Nephron (organoid): ENCODE measurements around the gene CAPN1.

ENCODE experiments used
- H3K27ac Mint-ChIP-seq, 3 experiments: 2 replicates each; pipeline ENCODE4 v1.8.0; 2020; ENCODE audit warnings: mixed read lengths in 3 of 3, mild to moderate bottlenecking in 2 of 3, moderate library complexity in 1 of 3
- H3K27me3 Mint-ChIP-seq: 2 replicates; pipeline ENCODE4 v1.8.0; 2021; ENCODE audit warnings: low read depth, mild to moderate bottlenecking, moderate library complexity, mixed read lengths
- H3K36me3 Mint-ChIP-seq: 2 replicates; pipeline ENCODE4 v1.8.0; 2020; ENCODE audit warnings: low read depth, mixed read lengths
- H3K4me1 Mint-ChIP-seq: 2 replicates; pipeline ENCODE4 v1.8.0; 2020; ENCODE audit warnings: mixed read lengths
- H3K4me3 Mint-ChIP-seq, 3 experiments: 2 replicates each; pipeline ENCODE4 v1.8.0; 2020; ENCODE audit warnings: mild to moderate bottlenecking in 3 of 3, mixed read lengths in 3 of 3, moderate library complexity in 2 of 3
- H3K9me3 Mint-ChIP-seq: 2 replicates; pipeline ENCODE4 v1.8.0; 2020; ENCODE audit warnings: mixed read lengths
- TF ChIP-seq, protein P1 (sequence below), 3 experiments: fragments of 200-600 bp; sonication (generic); IDR thresholded peaks; one replicate each; pipeline ENCODE4 v1.5.0; 2021; ENCODE audit warnings: antibody characterized with exemption in 3 of 3; ENCODE audit not compliant: unreplicated experiment in 3 of 3

The CAPN1 gene

DNA sequence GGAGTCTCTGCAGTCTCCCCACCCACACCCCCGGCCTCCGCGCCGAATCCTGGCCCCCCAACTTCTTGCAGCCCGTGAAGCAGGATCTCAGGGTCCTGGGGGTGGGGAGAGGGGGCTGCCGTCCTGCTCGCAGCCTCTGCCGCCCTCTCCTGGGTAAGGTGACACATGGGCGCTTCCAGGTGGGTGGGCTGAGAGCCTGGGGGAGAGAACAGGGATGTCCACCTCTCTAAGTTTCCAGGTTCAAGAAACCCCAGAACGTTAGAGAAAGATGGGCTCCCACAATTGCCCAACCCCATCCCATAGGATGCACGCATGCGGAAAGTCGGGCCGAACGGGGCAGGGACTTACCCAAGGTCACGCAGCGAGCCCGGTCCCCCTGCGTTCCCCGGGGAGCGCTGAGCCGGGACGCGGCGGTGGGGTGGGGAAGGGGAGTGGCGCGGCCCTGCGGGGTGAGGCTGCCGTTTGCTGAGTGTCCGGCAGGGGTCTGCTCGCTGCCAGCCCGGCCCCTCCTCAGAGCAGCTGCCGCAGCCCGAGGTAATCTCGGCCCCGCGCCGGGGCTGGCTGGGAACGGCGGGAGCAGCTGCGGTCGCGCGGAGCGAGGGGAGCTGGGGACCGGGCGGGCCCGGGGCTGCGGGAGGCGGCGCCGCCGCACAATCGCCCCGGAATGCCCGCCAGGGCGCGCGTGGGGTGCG, 705 bp upstream of the CAPN1 start:
- no peaks in the 10 kb centered on the region for H3K9me3 Mint-ChIP-seq
- peak overlapping the region; percentile 84 to 92 (median 91) for H3K4me3 Mint-ChIP-seq
- H3K27me3 Mint-ChIP-seq = peaks cover 12% of the 10 kb centered on the region
- peaks cover 11% of the 10 kb centered on the region for H3K4me1 Mint-ChIP-seq
- H3K36me3 Mint-ChIP-seq = peaks cover 8% of the 10 kb centered on the region
- TF ChIP-seq, protein P1, sequence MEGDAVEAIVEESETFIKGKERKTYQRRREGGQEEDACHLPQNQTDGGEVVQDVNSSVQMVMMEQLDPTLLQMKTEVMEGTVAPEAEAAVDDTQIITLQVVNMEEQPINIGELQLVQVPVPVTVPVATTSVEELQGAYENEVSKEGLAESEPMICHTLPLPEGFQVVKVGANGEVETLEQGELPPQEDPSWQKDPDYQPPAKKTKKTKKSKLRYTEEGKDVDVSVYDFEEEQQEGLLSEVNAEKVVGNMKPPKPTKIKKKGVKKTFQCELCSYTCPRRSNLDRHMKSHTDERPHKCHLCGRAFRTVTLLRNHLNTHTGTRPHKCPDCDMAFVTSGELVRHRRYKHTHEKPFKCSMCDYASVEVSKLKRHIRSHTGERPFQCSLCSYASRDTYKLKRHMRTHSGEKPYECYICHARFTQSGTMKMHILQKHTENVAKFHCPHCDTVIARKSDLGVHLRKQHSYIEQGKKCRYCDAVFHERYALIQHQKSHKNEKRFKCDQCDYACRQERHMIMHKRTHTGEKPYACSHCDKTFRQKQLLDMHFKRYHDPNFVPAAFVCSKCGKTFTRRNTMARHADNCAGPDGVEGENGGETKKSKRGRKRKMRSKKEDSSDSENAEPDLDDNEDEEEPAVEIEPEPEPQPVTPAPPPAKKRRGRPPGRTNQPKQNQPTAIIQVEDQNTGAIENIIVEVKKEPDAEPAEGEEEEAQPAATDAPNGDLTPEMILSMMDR (IDR thresholded peaks at IDR 0.05; ENCODE audit: unreplicated experiment in 3 of 3) = peak; percentile 62 to 77 (median 64)
- H3K27ac Mint-ChIP-seq = peak overlapping the region; percentile 54 to 79 (median 78)

DNA sequence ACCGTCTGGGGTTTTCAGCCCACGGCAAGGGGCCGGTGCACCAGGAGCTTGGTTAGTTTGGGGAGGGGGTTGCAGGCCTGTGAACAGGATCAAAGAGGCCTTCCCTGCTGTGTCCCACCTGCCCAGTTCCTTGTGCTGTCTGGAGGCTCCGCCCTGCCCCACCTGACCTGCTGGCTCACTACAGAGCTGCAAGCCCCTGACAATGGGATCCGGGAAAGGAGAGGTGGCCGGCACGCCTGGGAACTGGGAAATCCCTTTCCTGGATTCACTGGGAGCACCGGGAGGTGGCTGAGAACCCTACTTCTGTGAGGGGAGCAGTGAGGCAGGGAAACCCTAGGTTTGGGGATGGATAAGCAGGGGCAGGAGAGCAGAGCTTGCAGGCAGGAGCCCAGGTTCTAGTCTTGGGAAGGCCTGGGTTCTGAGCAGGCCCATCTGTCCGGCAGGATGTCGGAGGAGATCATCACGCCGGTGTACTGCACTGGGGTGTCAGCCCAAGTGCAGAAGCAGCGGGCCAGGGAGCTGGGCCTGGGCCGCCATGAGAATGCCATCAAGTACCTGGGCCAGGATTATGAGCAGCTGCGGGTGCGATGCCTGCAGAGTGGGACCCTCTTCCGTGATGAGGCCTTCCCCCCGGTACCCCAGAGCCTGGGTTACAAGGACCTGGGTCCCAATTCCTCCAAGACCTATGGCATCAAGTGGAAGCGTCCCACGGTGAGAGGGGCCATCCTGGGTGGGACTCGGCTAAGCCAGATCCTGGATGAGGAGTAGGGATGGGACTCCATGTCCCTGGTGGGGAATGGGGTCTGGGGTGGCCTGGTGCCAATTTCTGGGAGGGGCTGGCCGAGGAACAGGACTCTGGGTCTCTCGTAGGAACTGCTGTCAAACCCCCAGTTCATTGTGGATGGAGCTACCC, 786 bp downstream of the CAPN1 start:
- Mint-ChIP-seq H3K27me3 (peaks cover 12% of the 10 kb centered on the region), H3K27ac (peak overlapping the region; percentile 70 to 96 (median 95)), H3K4me3 (peak overlapping the region; percentile 90 to 94 (median 91)), H3K9me3 (no peaks in the 10 kb centered on the region), H3K36me3 (peaks cover 19% of the 10 kb centered on the region), H3K4me1 (peaks cover 11% of the 10 kb centered on the region)
- TF ChIP-seq, protein P1 (IDR thresholded peaks at IDR 0.05; ENCODE audit: unreplicated experiment in 3 of 3) = no peak

DNA sequence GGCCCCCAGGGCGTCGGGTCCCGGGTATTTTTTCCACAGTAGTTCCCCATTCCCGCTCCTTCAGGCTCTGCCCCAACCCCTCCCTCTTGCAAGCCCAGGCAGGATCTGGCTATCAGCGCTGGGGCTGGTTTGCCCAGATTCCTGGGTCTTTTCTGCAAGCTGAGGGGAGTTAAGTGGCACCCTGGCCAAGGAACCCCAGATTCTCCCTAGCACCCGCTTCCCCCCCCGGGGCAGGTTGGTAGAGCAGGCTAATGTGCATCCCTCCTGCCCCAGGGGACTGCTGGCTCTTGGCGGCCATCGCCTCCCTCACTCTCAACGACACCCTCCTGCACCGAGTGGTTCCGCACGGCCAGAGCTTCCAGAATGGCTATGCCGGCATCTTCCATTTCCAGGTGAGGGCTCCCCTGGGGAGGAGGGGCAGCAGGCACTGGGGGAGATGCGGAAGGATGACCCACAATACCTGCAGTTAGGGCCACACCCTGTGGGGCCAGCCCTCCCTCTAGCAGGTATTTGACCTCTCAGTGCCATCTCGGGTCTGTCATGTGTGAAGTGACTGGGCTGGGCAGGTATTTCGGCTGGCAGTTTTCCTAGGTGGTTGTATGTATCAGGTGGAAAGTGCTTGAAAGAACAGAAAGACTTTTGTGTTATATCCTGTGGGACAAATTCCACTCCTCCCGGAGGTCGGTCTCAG, 1.6 kb downstream of the CAPN1 start:
- Mint-ChIP-seq H3K9me3 (no peaks in the 10 kb centered on the region), H3K4me1 (peaks cover 11% of the 10 kb centered on the region), H3K4me3 (peak overlapping the region; percentile 90 to 94 (median 91)), H3K27ac (peak overlapping the region; percentile 59 to 73 (median 67)), H3K27me3 (peaks cover 12% of the 10 kb centered on the region), H3K36me3 (peaks cover 19% of the 10 kb centered on the region)
- TF ChIP-seq, protein P1 (IDR thresholded peaks at IDR 0.05; ENCODE audit: unreplicated experiment in 3 of 3) = no peak

DNA sequence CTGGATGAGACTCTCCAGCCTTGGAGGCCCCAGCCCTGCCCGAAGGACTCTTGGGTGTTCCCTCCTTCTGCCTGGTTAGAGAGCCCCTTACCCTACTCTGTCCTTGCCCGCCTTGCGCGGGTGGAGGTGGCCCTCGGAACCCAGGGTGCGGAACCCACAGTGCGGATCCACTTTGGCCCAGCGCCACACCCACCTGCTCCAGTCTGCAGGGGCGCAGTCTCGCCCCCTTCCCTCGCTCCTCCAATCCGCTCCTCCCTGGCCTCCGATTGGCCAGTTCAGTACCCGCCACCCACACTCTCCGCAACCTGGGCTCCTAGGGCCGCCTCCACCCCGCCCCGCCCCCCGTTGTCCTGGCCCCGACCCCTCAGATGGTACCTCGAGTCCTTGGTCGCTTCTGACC, 2.4 kb downstream of the CAPN1 start:
- H3K4me3 Mint-ChIP-seq = peak overlapping the region; percentile 90 to 94 (median 91)
- H3K36me3 Mint-ChIP-seq = peaks cover 25% of the 10 kb centered on the region
- H3K27me3 Mint-ChIP-seq = peaks cover 4% of the 10 kb centered on the region
- TF ChIP-seq, protein P1 (IDR thresholded peaks at IDR 0.05; ENCODE audit: unreplicated experiment in 3 of 3) = no peak
- H3K9me3 Mint-ChIP-seq = no peaks in the 10 kb centered on the region
- peak overlapping the region in 1 of 3 experiments; percentile 67 for H3K27ac Mint-ChIP-seq
- peaks cover 11% of the 10 kb centered on the region for H3K4me1 Mint-ChIP-seq

DNA sequence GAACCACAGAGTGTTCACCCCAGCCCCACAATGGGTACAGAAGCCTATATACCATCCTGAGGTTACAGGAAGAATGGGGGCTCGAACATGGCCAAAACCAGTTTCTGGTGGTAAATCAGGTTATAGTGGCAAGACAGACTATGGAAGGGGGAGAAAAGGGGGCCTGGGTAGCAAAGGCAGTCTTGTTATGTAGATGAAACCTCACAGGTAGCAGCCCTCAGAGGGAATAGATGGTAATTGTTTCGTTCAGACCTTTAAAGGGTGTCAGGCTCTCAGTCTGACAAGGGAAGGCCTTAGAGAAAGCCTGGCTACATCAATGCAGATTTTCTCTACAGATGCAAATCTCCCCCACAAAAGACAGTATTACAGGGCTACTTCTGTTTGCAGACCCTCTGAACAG, 3.4 kb downstream of the CAPN1 start:
- Mint-ChIP-seq H3K27ac (peak overlapping the region in 1 of 3 experiments; percentile 33), H3K36me3 (peaks cover 35% of the 10 kb centered on the region), H3K4me1 (peaks cover 11% of the 10 kb centered on the region), H3K27me3 (no peaks in the 10 kb centered on the region), H3K4me3 (peak overlapping the region; percentile 48 to 66 (median 59)), H3K9me3 (no peaks in the 10 kb centered on the region)
- TF ChIP-seq, protein P1 (IDR thresholded peaks at IDR 0.05; ENCODE audit: unreplicated experiment in 3 of 3) = no peak
